HG02884 (cell line): ENCODE data around the gene IGFBP3.

Experiments
- ATAC-seq: cut with Tn5 transposase; IDR thresholded peaks from one replicate; pipeline ENCODE4 v1.9.1; 2021; ENCODE audit warnings: mild to moderate bottlenecking, moderate library complexity; ENCODE audit not compliant: unreplicated experiment

IGFBP3 gene

DNA sequence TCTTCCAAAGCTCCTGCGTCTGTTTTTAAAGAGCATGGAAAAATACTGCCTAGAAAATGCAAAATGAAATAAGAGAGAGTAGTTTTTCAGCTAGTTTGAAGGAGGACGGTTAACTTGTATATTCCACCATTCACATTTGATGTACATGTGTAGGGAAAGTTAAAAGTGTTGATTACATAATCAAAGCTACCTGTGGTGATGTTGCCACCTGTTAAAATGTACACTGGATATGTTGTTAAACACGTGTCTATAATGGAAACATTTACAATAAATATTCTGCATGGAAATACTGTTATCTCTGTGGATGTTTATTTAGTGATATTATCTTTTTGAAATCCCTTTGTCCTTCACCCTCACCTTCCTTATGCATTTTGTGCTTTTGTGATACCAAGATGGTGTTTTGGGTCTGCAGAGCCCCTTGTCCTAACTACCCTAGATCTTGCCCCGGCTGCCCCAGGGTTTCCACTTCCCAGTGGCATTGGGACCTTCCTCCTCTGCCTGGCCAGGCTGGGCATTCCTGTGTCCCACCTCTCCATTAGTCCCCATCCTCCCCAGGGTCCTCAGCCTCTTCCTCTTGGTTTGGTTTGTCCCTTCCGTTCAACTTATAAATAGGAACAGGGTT is 27.6 kb downstream of the IGFBP3 start:
- no peak for ATAC-seq

- no peak for ATAC-seq
Measured at GRCh38 chr7:45892407-45893035, 28.6 kb downstream of the IGFBP3 start.

DNA sequence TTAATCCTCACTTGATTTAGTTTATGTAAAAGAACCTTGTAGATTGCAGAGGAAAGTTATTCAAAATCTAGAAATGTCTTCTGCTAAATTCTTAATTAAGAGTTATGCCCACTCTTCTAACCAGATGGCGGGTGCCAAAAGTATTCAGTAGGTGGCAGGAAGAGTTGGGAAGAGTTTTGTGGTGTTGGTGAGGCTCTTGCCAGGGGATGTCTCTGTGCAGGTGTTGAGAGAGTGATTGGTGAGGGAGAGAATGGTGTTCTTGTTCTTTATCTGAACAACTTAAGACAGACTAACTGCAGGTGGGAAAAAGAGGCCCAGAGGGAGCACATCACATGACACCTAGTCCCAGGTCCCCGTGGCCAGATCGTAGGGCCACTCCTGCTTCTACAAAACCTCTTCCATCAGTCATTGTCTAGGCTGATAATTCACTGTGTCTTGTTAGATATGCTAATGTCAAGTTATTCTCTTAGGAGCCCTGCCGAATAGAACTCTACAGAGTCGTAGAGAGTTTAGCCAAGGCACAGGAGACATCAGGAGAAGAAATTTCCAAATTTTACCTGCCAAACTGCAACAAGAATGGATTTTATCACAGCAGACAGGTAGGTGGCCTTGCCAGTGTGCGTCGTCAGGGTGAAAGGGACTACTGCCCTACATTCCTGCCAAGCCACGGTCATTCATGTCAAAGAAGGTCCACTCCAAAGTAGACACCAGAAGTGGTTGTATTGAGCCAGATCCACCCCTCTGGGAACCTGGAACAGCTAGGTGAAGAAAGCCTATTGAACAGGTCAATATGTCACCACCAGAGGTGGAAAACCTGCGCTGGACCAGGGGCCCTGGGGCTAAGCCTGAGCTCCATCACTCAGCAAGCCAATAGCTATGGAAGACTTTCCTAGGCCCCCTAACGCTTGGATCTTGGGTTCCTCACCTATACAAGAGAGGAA is 29.3 kb downstream of the IGFBP3 start:
- ATAC-seq = no peak

- no peak for ATAC-seq
Measured at GRCh38 chr7:45890902-45891461, 30.1 kb downstream of the IGFBP3 start.

DNA sequence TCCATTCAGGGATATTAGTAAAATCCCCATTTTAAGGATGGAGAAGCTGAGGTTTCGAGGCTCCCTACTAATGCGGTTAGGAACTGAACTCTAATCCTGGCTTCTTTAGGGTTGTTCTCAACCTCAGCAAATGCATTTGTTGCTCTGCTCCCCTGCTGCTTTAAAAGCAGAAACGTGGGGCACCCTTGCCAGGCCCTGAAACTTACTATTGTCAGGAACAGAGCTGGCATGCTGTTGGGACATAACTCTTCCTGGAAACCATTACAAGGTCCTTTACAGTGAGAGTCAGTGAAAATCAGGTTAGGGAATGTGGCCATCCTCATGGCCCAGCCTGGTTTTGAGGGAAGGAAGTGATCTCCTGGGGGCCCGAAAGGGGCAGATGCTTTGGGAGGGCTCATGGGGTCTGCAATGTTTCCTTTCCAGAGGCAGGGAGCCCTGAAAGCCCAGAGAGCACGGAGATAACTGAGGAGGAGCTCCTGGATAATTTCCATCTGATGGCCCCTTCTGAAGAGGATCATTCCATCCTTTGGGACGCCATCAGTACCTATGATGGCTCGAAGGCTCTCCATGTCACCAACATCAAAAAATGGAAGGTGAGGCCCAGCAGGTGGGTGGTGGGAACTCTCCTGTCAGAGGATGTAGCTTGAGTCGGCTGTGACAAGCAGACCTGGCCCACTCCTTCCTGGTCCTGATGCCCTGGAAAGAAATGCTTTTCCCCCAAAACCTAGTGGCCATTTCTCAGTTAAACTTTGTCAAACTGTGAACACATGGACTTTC is 30.8 kb downstream of the IGFBP3 start:
- no peak for ATAC-seq

GRCh38 chr7:45889367-45890067 is 31.6 kb downstream of the IGFBP3 start:
- no peak for ATAC-seq

DNA sequence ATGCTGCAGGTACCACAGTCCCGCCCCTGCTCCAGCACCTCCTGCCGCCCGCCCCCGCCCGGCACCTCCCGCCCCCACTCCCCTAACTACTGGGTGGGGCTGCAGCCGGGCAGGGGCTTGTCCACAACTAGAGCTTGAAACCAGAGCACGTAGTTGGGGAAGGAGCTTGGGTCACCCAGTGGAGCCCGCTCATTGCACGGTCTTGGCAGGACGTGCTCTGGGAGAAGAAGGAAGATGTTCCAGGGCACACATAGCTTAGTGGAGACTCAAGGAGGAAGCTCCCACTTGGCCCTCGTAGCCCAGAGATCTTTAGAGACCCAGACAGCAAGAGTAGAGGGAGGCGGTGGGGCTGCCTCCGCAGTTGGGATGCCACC is 32.1 kb downstream of the IGFBP3 start:
- ATAC-seq = no peak

- no peak for ATAC-seq
Measured at GRCh38 chr7:45888185-45888992, 32.7 kb downstream of the IGFBP3 start, which contains the start of gene IGFBP1. Gene IGFBP1 (plus strand): TSS chr7:45888488. CDS start chr7:45888653, 165 bp downstream.

DNA sequence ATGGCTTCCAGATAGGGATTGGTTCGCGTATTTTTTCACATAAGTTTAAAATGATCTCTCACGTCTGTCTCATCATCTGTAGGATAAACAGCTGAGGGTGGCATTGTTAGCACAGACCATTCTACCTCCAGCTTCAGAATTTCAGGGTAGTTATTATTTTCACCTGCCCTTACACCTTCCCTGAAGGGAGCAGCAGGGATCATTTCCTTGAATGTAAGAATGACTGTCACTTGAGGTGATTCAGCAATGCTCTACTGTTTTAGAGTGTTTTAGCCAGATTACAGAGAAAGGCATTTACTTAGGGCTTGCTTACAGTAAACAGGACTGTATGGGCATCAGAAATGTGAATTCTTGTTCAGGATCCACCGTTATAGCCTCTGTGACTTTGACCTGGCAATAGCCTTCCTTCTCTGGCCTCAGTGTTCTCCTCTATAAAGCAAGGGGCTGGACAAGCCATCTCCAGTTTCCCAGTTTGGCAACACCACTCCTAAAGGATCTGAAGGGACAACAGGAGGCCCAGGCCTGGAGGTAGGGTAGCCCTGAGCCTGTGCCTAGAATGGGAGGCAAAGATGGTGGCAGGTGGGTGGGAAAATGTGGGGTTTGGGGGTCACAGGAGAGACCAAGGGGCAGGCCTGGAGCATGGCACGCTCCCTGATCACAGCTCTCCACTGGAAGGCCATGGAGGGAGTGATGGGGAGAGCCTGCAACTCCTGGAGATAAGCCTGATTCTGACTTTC is 34.0 kb downstream of the IGFBP3 start:
- no peak for ATAC-seq

DNA sequence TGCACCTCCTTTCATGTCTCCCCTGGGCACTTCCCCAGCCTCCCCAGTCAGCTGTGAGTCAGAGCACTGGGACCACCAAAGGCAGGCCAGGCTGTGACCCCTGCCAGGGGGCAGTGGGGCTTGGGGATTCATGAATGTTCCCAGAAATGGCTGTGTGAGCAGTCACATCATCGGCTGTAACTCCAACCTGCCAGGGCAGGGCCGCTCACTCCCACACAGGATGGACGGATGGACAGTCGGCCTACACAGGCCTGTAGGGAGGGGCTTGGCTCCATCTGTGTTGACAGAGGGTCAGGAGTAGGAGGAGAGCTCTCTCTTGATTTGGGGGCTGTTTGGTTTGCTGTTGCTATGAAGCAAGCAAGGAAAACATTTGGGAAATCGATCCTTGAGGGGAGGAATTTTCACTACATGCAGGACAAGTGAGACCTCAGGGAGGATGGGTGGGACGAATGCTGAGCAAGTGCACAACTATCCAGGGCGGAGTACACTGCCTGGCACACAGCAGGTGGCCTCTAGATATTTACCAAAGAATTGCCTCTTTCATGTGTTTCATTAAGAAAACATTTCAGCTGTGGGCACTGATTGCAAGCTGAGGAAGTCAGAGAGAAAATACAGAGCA is 35.7 kb downstream of the IGFBP3 start:
- ATAC-seq = no peak

DNA sequence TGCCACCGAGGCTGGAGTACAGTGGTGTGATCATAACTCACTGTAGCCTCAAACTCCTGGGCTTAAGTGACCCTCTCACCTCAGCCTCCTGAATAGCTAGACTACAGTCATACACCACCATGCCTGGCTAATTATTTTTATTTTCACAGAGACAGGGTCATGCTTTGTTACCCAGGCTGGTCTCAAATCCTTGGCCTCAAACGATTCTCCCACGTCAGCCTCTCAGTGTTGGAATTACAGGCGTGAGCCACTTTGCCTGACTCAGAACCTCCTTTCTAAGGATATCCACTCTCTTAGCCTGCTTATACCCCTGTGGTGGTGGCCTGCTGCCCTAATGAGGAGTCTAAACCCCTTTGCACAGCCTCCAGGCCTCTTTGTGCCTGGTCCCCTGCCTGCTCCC is 36.9 kb downstream of the IGFBP3 start:
- no peak for ATAC-seq

- ATAC-seq = no peak
Measured at GRCh38 chr7:45882465-45882810, 38.6 kb downstream of the IGFBP3 start.

GRCh38 chr7:45881759-45882464 is 39.2 kb downstream of the IGFBP3 start:
- no peak for ATAC-seq

DNA sequence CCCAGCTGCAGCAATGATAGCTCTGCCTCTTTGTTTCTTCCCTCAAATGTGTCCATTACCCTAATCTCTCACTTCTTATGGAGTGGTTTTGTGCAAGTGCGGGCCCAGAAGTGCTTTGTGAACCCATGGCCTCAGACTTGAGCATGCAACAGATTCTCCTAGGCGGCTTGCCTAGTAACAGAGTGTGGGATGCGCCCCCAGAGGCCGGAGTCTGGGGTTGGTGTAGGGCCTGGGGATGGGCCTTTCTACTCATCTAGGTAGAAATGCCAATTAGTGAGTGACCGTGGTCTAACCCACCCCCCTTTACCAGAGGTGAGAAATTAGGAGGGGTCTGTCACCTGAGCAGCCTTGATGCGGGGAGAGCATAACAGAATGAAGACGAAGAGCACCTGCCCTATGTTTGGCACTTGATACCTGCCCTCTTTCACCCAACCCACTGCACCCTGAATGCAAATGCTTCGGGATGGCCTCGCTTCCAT is 39.8 kb downstream of the IGFBP3 start:
- no peak for ATAC-seq

GRCh38 chr7:45880433-45880860 is 40.6 kb downstream of the IGFBP3 start:
- ATAC-seq = no peak

GRCh38 chr7:45878457-45879144 is 42.5 kb downstream of the IGFBP3 start:
- no peak for ATAC-seq

DNA sequence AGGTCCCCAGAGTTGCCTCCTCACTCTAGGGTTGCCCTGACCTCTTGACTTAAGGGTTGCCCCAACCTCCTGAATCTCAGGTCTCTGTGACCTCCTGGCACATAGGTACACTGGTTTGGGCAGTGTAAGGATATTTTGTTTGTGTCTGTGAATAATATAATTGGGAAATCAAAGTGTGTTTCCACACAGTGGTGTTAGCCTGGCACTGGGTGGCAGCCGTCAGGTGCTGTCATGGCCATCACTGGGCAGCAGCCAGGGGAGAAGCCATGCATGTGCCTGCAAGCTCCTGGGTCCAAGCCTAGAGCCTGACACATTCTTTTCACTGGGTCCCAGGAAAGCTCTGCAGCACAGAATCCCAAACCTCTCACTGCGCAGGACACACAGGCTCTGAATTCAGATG is 44.6 kb downstream of the IGFBP3 start:
- ATAC-seq = no peak
